Left ventricle myocardium inferior (tissue), 1 donor: ENCODE results near the gene DNAI2. TPM values are rescaled to one million over a fixed set of nuclear protein-coding genes. Genes with fewer than 3 reads are reported as not detected.

Source experiments
- DNase-seq: peaks from one replicate; pipeline ENCODE4 v3.0.0-alpha.2; 2020
- H3K27ac ChIP-seq: fragments of 200-600 bp; replicated peaks from 2 replicates; pipeline ENCODE4 v1.8.0; 2021
- H3K27me3 ChIP-seq: fragments of 200-600 bp; 2 replicates; pipeline ENCODE4 v1.8.0; 2021; ENCODE audit warnings: low read depth
- H3K36me3 ChIP-seq: fragments of 200-600 bp; 2 replicates; pipeline ENCODE4 v1.8.0; 2021
- H3K4me1 ChIP-seq: fragments of 200-600 bp; 2 replicates; pipeline ENCODE4 v1.8.0; 2021
- H3K4me3 ChIP-seq: fragments of 200-600 bp; 2 replicates; pipeline ENCODE4 v1.8.0; 2021; ENCODE audit warnings: mild to moderate bottlenecking, moderate library complexity
- H3K9me3 ChIP-seq: fragments of 200-600 bp; replicated peaks from 2 replicates; pipeline ENCODE4 v1.8.0; 2021
- intact Hi-C: fragments of 100-400 bp; cut with micrococcal nuclease; formaldehyde crosslinking; loops from one replicate; pipeline ENCODE4 v1.11.0; 2022
- total RNA-seq: library from RNA; stranded (reverse); fragmentation: NEBNext Ultra II Directional; extraction: Animal tissue kit (Norgen Biotek cat#: 25700); gene quantifications from one replicate; pipeline ENCODE4 v1.2.1, GENCODE V29; 2021
- TF ChIP-seq, protein P1 (sequence below): fragments of 200-600 bp; IDR thresholded peaks from 2 replicates; pipeline ENCODE4 v1.8.0; 2021; ENCODE audit warnings: antibody characterized with exemption, mild to moderate bottlenecking, borderline replicate concordance
- donor health status: DM: no; HTN: yes; CAD: no; lungs with severe emphysema.

DNAI2 gene
- total RNA-seq, 1 donor from 2014 or later = not detected

DNA sequence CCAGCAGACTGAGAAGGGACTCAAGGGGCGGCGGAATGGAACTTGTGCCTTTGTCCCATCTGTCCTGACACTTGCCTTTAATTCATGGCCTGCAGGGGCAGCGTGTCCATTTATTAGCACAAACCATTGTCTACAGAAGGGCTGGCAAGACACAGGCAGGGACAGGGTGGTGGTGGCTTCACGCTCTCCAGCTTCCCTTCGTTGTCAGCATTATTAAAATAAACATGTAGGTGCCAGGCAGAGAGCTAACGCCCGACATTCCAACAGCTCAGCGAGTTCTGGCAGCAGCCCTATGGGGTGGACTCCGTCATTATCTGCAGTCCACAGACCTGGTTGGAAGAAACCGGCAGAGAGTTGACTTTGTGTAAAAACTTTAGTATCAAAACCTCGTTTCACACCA lies 16.3 kb downstream of the DNAI2 start:
- intact Hi-C loops = no loop called here
- peak overlapping the region; percentile 63 for H3K27ac ChIP-seq

DNA sequence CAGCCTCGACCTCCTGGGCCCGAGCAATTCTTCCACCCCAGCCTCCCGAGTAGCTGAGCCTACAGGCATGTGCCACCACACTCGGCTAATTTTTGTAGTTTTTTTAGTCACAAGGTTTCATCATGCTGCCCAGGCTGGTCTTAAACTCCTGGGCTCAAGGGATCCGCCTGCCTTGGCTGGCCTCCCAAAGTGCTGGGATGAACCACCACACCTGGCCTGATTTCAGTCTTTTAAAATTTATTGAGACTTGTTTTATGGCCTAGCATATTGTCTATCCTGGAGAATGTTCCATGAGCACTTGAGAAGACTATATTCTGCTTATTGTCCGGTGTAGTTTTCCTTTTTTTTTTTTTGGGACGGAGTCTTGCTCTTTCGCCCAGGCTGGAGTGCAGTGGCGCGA lies 18.5 kb downstream of the DNAI2 start:
- TF ChIP-seq, protein P1, sequence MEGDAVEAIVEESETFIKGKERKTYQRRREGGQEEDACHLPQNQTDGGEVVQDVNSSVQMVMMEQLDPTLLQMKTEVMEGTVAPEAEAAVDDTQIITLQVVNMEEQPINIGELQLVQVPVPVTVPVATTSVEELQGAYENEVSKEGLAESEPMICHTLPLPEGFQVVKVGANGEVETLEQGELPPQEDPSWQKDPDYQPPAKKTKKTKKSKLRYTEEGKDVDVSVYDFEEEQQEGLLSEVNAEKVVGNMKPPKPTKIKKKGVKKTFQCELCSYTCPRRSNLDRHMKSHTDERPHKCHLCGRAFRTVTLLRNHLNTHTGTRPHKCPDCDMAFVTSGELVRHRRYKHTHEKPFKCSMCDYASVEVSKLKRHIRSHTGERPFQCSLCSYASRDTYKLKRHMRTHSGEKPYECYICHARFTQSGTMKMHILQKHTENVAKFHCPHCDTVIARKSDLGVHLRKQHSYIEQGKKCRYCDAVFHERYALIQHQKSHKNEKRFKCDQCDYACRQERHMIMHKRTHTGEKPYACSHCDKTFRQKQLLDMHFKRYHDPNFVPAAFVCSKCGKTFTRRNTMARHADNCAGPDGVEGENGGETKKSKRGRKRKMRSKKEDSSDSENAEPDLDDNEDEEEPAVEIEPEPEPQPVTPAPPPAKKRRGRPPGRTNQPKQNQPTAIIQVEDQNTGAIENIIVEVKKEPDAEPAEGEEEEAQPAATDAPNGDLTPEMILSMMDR = no peak
- Histone ChIP-seq H3K4me3 (no peak overlapping the region), H3K27ac (no peak overlapping the region), H3K9me3 (no peaks in the 10 kb centered on the region), H3K4me1 (peaks cover 23% of the 10 kb centered on the region), H3K36me3 (no peaks in the 10 kb centered on the region), H3K27me3 (no peaks in the 10 kb centered on the region)
- intact Hi-C loops = no loop called here
- DNase-seq = no peak

More for the DNA sequence above, 16.3 kb downstream of the DNAI2 start:
- Histone ChIP-seq H3K9me3 (no peaks in the 10 kb centered on the region), H3K27me3 (no peaks in the 10 kb centered on the region), H3K36me3 (no peaks in the 10 kb centered on the region), H3K4me1 (peaks cover 8% of the 10 kb centered on the region), H3K4me3 (no peak overlapping the region)
- DNase-seq = no peak
- TF ChIP-seq, protein P1 = no peak

- no peak overlapping the region for H3K4me3 ChIP-seq
- TF ChIP-seq, protein P1 = no peak
- DNase-seq = peak; percentile 36
Measured at GRCh38 chr17:74295625-74296547, 21.9 kb downstream of the DNAI2 start.

DNA sequence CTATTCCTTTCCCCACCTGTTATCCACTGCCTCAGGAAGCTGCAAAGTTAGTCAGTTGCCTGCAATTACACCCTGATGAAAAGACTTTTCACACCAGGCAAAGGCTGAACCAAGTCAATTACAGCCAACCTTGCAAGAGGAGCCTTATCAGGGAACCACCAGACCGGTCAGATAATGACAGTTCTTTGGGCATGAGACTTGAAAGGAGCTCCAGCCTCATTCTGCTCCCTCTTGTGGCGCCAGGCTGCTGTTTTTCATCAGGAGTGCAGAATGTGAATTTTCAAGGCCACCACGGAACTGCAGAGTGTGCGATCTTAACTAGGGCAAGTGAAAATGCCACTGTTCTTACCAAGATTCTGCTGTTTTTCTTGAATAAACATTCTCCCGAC lies 22.5 kb downstream of the DNAI2 start:
- TF ChIP-seq, protein P1 = peak; percentile 79
- Histone ChIP-seq H3K27ac (peak overlapping the region; percentile 91), H3K4me3 (no peak overlapping the region), H3K4me1 (peaks cover 15% of the 10 kb centered on the region), H3K27me3 (peaks cover 7% of the 10 kb centered on the region), H3K9me3 (no peaks in the 10 kb centered on the region), H3K36me3 (no peaks in the 10 kb centered on the region)
- peak; percentile 70 for DNase-seq
- intact Hi-C loops = loop anchor here (5.0 kb wide), 1 partner anchor 84 kb away; the partner anchor contains the start of gene TTYH2

More at GRCh38 chr17:74295625-74296547, 21.9 kb downstream of the DNAI2 start:
- Histone ChIP-seq H3K4me1 (peaks cover 15% of the 10 kb centered on the region), H3K27ac (peak overlapping the region; percentile 91), H3K27me3 (peaks cover 7% of the 10 kb centered on the region), H3K9me3 (no peaks in the 10 kb centered on the region), H3K36me3 (no peaks in the 10 kb centered on the region)
- intact Hi-C loops = loop anchor here (5.0 kb wide), 1 partner anchor 84 kb away; the partner anchor contains the start of gene TTYH2

DNA sequence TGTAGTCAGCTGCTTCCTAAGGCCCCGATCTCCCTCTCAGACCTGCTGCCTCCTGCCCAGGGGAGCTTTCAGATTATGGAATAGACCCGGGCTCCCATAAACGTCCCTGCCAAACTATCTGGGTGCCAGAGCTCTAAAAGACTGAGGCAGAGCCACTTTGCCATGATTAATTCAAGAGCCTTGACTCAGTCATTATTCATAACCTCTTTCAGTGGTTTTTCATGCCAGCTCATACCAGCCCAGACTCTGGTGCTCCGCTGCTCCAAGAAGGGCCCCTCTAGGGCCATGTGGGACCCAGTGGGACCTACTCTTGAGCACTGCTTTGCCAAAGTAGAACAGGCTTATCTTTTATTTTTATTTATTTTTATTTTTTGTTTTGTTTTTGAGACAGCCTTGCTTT lies 23.9 kb downstream of the DNAI2 start:
- H3K36me3 ChIP-seq = no peaks in the 10 kb centered on the region
- H3K4me1 ChIP-seq = peaks cover 15% of the 10 kb centered on the region
- H3K4me3 ChIP-seq = no peak overlapping the region
- intact Hi-C loops = loop anchor here (5.0 kb wide), 1 partner anchor 86 kb away; the partner anchor contains the start of gene TTYH2
- no peak overlapping the region for H3K27ac ChIP-seq
- no peaks in the 10 kb centered on the region for H3K9me3 ChIP-seq
- H3K27me3 ChIP-seq = peaks cover 7% of the 10 kb centered on the region
- no peak for DNase-seq
- TF ChIP-seq, protein P1 = no peak
